Endodermal cell (in vitro differentiated cells): ENCODE data around the gene IL17RC. TPM values are rescaled to one million over a fixed set of nuclear protein-coding genes. Genes with fewer than 3 reads are reported as not detected.
A peak's percentile ranks its signal among the peaks of the same experiment; 100 is the strongest.

Source experiments
- DNase-seq: peaks from one replicate; pipeline ENCODE4 v3.0.0-alpha.2; 2017
- H3K27ac ChIP-seq: 2 replicates; pipeline ENCODE4 v1.5.1; 2013; ENCODE audit warnings: mild to moderate bottlenecking, low read depth, low read length, moderate library complexity
- H3K27me3 ChIP-seq: 2 replicates; pipeline ENCODE4 v1.6.1; 2013; ENCODE audit warnings: mild to moderate bottlenecking, low read length, moderate library complexity; ENCODE audit not compliant: insufficient read depth, control insufficient read depth, poor library complexity, severe bottlenecking
- H3K36me3 ChIP-seq: 2 replicates; pipeline ENCODE4 v1.7.0; 2013; ENCODE audit warnings: mild to moderate bottlenecking, low read length, moderate library complexity; ENCODE audit not compliant: control insufficient read depth, insufficient read depth
- H3K4me1 ChIP-seq: one replicate; pipeline ENCODE4 v1.7.0; 2013; ENCODE audit warnings: low read length; ENCODE audit not compliant: control insufficient read depth, insufficient read depth
- H3K4me3 ChIP-seq: 2 replicates; pipeline ENCODE4 v1.5.1; 2013; ENCODE audit warnings: mild to moderate bottlenecking, low read length, moderate library complexity
- H3K9ac ChIP-seq: 2 replicates; pipeline ENCODE4 v1.6.1; 2013; ENCODE audit warnings: mild to moderate bottlenecking, low read length, moderate library complexity; ENCODE audit not compliant: poor library complexity, severe bottlenecking; ENCODE audit errors: extremely low read depth
- H3K9me3 ChIP-seq: 2 replicates; pipeline ENCODE4 v1.6.1; 2013; ENCODE audit warnings: mild to moderate bottlenecking, low read length, moderate library complexity; ENCODE audit not compliant: control insufficient read depth
- H3K27ac Mint-ChIP-seq: 2 replicates; pipeline ENCODE4 v1.8.0; 2020; ENCODE audit warnings: mixed read lengths
- H3K27me3 Mint-ChIP-seq: 2 replicates; pipeline ENCODE4 v1.8.0; 2021; ENCODE audit warnings: mild to moderate bottlenecking, mixed read lengths; ENCODE audit not compliant: insufficient read depth
- H3K36me3 Mint-ChIP-seq: 2 replicates; pipeline ENCODE4 v1.8.0; 2020; ENCODE audit warnings: low read depth, mixed read lengths
- H3K4me1 Mint-ChIP-seq: 2 replicates; pipeline ENCODE4 v1.8.0; 2020; ENCODE audit warnings: mixed read lengths
- H3K4me3 Mint-ChIP-seq: 2 replicates; pipeline ENCODE4 v1.8.0; 2020; ENCODE audit warnings: mild to moderate bottlenecking, moderate library complexity, mixed read lengths
- H3K9me3 Mint-ChIP-seq: 2 replicates; pipeline ENCODE4 v1.8.0; 2020; ENCODE audit warnings: mild to moderate bottlenecking, mixed read lengths
- WGBS, 2 experiments: methylation state at CpG; one replicate each; pipeline versions ENCODE4 v1.1.5 to v1.1.7; 2013; ENCODE audit warnings: missing lambda C conversion rate in 2 of 2, mixed read lengths in 1 of 2; ENCODE audit not compliant: insufficient coverage in 1 of 2, insufficient read length in 1 of 2; 5-methylcytosine and 5-hydroxymethylcytosine counted together
- total RNA-seq, 2 donors: library from RNA; stranded (reverse); fragmentation: NEBNext Ultra II Directional in 1 of 2; extraction: Animal tissue kit (Norgen Biotek cat#: 25700) in 1 of 2; gene quantifications; 2 replicates in 1 of 2; 3 replicates in 1 of 2; pipeline ENCODE4 v1.2.1, GENCODE V29; 2021
- TF ChIP-seq, protein P1 (sequence below): fragments of 200-600 bp; sonication (generic); conservative IDR thresholded peaks from 2 replicates; pipeline ENCODE4 v1.5.0; 2021; ENCODE audit warnings: antibody characterized with exemption, mild to moderate bottlenecking

IL17RC gene
- total RNA-seq, 2 donors from 2014 or later: 15.7 to 19.0 TPM

GRCh38 chr3:9934235-9934621, 17.3 kb downstream of the IL17RC start:
- TF ChIP-seq, protein P1, sequence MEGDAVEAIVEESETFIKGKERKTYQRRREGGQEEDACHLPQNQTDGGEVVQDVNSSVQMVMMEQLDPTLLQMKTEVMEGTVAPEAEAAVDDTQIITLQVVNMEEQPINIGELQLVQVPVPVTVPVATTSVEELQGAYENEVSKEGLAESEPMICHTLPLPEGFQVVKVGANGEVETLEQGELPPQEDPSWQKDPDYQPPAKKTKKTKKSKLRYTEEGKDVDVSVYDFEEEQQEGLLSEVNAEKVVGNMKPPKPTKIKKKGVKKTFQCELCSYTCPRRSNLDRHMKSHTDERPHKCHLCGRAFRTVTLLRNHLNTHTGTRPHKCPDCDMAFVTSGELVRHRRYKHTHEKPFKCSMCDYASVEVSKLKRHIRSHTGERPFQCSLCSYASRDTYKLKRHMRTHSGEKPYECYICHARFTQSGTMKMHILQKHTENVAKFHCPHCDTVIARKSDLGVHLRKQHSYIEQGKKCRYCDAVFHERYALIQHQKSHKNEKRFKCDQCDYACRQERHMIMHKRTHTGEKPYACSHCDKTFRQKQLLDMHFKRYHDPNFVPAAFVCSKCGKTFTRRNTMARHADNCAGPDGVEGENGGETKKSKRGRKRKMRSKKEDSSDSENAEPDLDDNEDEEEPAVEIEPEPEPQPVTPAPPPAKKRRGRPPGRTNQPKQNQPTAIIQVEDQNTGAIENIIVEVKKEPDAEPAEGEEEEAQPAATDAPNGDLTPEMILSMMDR: peak; percentile 39
- Mint-ChIP-seq H3K27me3 (peaks cover 2% of the 10 kb centered on the region), H3K36me3 (peaks cover 35% of the 10 kb centered on the region), H3K4me1 (peaks cover 13% of the 10 kb centered on the region), H3K9me3 (peaks cover 6% of the 10 kb centered on the region), H3K4me3 (peak overlapping the region; percentile 76), H3K27ac (peak overlapping the region; percentile 92)
- 42 to 47% methylated on average over 10 to 11 of the region's 11 CpGs for WGBS, 2 experiments
- Histone ChIP-seq H3K9ac (peak overlapping the region; percentile 85), H3K27me3 (no peaks in the 10 kb centered on the region), H3K36me3 (peaks cover 31% of the 10 kb centered on the region), H3K4me3 (peak overlapping the region; percentile 93), H3K4me1 (no peaks in the 10 kb centered on the region), H3K9me3 (no peaks in the 10 kb centered on the region), H3K27ac (peak overlapping the region; percentile 88)
- no peak for DNase-seq

GRCh38 chr3:9934993-9935392, 18.1 kb downstream of the IL17RC start:
- H3K36me3 Mint-ChIP-seq: peaks cover 39% of the 10 kb centered on the region
- Histone ChIP-seq H3K9ac (no peak overlapping the region), H3K4me3 (peak overlapping the region; percentile 93)

DNA sequence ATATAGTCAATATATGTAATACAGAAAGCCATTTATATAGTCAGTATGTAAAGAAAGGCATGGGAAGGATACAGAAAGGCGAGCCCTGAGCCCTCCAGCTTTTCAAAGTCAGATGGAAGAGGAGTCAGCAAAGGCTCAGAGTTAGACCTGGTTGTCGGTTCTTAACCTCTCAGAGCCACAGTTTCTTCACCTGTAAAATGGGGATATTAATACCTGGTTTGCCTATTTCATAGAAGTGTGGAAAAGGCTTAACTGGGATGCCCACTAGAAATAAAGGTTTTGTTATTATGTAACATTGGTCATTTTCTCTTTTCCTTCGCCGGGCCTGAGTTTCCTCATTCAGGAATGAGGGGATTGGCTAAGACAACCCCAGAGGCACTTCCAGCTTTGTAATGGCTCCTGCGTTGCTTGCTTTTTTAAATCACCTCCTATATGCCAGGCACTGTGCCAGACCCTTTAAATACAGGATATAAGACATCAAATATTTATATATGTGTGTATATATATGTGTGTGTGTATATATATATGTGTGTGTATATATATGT, 19.1 kb downstream of the IL17RC start:
- Mint-ChIP-seq H3K36me3 (peaks cover 35% of the 10 kb centered on the region), H3K4me3 (no peak overlapping the region), H3K27me3 (peaks cover 2% of the 10 kb centered on the region), H3K9me3 (peaks cover 5% of the 10 kb centered on the region), H3K4me1 (peaks cover 13% of the 10 kb centered on the region), H3K27ac (no peak overlapping the region)
- 87 to 100% methylated on average over 3 to 5 of the region's 5 CpGs for WGBS, 2 experiments
- Histone ChIP-seq H3K27me3 (no peaks in the 10 kb centered on the region), H3K4me1 (no peaks in the 10 kb centered on the region), H3K36me3 (peaks cover 35% of the 10 kb centered on the region), H3K9ac (no peak overlapping the region), H3K4me3 (peak overlapping the region; percentile 93), H3K9me3 (no peaks in the 10 kb centered on the region), H3K27ac (no peak overlapping the region)
- TF ChIP-seq, protein P1: no peak
- DNase-seq: no peak

More at GRCh38 chr3:9934993-9935392, 18.1 kb downstream of the IL17RC start:
- Histone ChIP-seq H3K27me3 (no peaks in the 10 kb centered on the region), H3K27ac (no peak overlapping the region), H3K4me1 (no peaks in the 10 kb centered on the region), H3K9me3 (no peaks in the 10 kb centered on the region), H3K36me3 (peaks cover 31% of the 10 kb centered on the region)
- TF ChIP-seq, protein P1: no peak
- Mint-ChIP-seq H3K9me3 (peaks cover 9% of the 10 kb centered on the region), H3K4me3 (peak overlapping the region; percentile 76), H3K27ac (no peak overlapping the region), H3K4me1 (peaks cover 13% of the 10 kb centered on the region), H3K27me3 (peaks cover 2% of the 10 kb centered on the region)
- DNase-seq: no peak
- WGBS, 2 experiments: 67 to 74% methylated on average over 3 to 4 of the region's 4 CpGs
